ENCODE measurements around the gene IDNK.
"Not testable (repeated sequence)": the region's sequence is repeated elsewhere in the genome, so short reads cannot be mapped to it uniquely, and the experiment has no call there.

GRCh38 chr9:83613298-83613697, 9.6 kb upstream of the IDNK start:
- not testable (repeated sequence) for TF ChIP-seq CTCF (IDR thresholded peaks at IDR 0.05); ZFX (IDR thresholded peaks at IDR 0.05; ENCODE audit: borderline replicate concordance)
